ENCODE data around the gene DHX34. TPM values are rescaled to one million over a fixed set of nuclear protein-coding genes. Genes with fewer than 3 reads are reported as not detected.
"Not testable (repeated sequence)": the region's sequence is repeated elsewhere in the genome, so short reads cannot be mapped to it uniquely, and the experiment has no call there.

The DHX34 gene
- total RNA-seq, 1 donor from 2014 or later: 31.7 TPM

GRCh38 chr19:47341734-47342133, 7.4 kb upstream of the DHX34 start:
- DNase-seq (ENCODE audit: low spot score in 2 of 2, unreplicated experiment in 2 of 2): no peak
- Mint-ChIP-seq H3K36me3 (no peaks in the 10 kb centered on the region), H3K4me3 (no peak overlapping the region), H3K27ac (no peak overlapping the region), H3K4me1 (no peaks in the 10 kb centered on the region), H3K9me3 (no peaks in the 10 kb centered on the region), H3K27me3 (ENCODE audit: low read depth) (peaks cover 2% of the 10 kb centered on the region)
- TF ChIP-seq CTCF (IDR thresholded peaks at IDR 0.05; ENCODE audit: unreplicated experiment): no peak

DNA sequence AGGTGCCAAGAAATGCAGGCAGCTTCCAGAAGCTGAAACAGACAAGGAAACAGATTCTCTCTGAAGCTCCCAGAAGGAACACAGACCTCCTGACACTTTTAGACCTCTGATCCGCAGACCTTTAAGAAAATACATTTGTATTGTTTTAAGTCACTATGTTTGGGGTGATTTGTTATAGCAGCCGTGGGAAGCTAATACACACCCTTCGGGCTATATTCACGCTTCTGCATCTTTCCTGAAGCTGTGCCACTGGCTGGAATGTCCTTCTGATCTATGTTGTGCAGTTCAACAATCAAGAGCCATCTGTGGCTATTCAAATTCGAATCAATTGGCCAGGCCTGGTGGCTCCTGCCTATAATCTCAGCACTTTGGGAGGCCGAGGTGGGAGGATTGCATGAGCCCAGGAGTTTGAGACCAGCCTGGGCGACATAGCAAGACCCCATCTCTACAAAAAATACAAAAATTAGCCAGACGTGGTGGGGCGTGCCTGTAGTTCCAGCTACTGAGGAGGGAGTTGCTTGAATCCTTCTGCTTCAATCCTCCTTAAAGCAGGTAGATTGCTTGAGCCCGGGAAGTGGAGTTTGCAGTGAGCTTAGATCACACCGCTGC, 5.8 kb upstream of the DHX34 start:
- H3K4me1 Mint-ChIP-seq: no peaks in the 10 kb centered on the region
- no peak for DNase-seq (ENCODE audit: low spot score in 2 of 2, unreplicated experiment in 2 of 2)
- H3K36me3 Mint-ChIP-seq: no peaks in the 10 kb centered on the region
- no peak overlapping the region for H3K27ac Mint-ChIP-seq
- H3K4me3 Mint-ChIP-seq: no peak overlapping the region
- H3K9me3 Mint-ChIP-seq: no peaks in the 10 kb centered on the region
- peaks cover 2% of the 10 kb centered on the region for H3K27me3 Mint-ChIP-seq (ENCODE audit: low read depth)
- TF ChIP-seq CTCF (IDR thresholded peaks at IDR 0.05; ENCODE audit: unreplicated experiment): no peak

DNA sequence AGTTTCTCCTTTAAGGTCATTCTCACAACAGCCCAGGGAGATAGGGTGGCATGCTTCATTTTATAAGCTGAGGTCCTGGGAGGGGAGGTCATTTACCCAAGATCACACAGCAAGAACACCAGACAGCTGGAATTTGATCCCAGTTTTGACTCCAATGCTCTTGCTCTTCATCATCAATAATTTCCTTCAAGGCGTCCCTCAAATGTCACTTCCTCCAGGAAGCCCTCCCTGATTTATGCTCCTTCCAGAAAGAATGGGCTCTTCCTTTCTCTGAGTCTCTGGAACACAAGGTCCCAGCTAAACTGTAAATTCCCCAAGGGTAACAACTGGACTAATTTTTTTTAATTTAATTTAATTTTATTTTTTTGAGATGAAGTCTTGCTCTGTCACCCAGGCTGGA, 4.7 kb upstream of the DHX34 start:
- Mint-ChIP-seq H3K27me3 (ENCODE audit: low read depth) (peaks cover 2% of the 10 kb centered on the region), H3K9me3 (no peaks in the 10 kb centered on the region), H3K4me1 (peaks cover 4% of the 10 kb centered on the region), H3K4me3 (no peak overlapping the region), H3K27ac (no peak overlapping the region), H3K36me3 (no peaks in the 10 kb centered on the region)
- DNase-seq (ENCODE audit: low spot score in 2 of 2, unreplicated experiment in 2 of 2): no peak
- TF ChIP-seq CTCF (IDR thresholded peaks at IDR 0.05; ENCODE audit: unreplicated experiment): no peak

DNA sequence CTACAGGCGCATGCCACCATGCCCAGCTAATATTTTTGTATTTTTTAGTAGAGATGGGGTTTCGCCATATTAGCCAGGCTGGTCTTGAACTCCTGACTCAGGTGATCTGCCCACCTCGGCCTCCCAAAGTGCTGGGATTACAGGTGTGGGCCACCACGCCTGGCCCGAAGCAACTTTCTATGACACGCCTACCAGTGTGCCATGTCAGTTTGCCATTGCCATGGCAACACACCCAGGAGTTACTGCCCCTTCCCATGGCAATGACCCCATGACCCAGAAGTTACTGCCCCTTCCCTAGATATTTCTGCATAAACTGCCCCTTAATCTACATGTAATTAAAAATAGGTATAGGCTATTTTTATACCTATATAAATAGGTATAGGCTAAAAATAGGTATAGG, 3.1 kb upstream of the DHX34 start:
- H3K36me3 Mint-ChIP-seq; H3K9me3 Mint-ChIP-seq; DNase-seq (ENCODE audit: low spot score in 2 of 2, unreplicated experiment in 2 of 2); H3K27me3 Mint-ChIP-seq (ENCODE audit: low read depth); H3K4me3 Mint-ChIP-seq; H3K27ac Mint-ChIP-seq: not testable (repeated sequence)
- peaks cover 16% of the 10 kb centered on the region for H3K4me1 Mint-ChIP-seq

GRCh38 chr19:47350630-47351029, 1.5 kb downstream of the DHX34 start:
- peak overlapping the region; percentile 19 for H3K27ac Mint-ChIP-seq
- no peak for TF ChIP-seq CTCF (IDR thresholded peaks at IDR 0.05; ENCODE audit: unreplicated experiment)
- no peak for DNase-seq (ENCODE audit: low spot score in 2 of 2, unreplicated experiment in 2 of 2)
- H3K9me3 Mint-ChIP-seq: no peaks in the 10 kb centered on the region
- H3K4me1 Mint-ChIP-seq: peaks cover 21% of the 10 kb centered on the region
- peak overlapping the region; percentile 52 for H3K4me3 Mint-ChIP-seq
- peaks cover 20% of the 10 kb centered on the region for H3K36me3 Mint-ChIP-seq
- H3K27me3 Mint-ChIP-seq (ENCODE audit: low read depth): no peaks in the 10 kb centered on the region

GRCh38 chr19:47351548-47351947, 2.4 kb downstream of the DHX34 start:
- Mint-ChIP-seq H3K4me3 (peak overlapping the region; percentile 39), H3K36me3 (peaks cover 29% of the 10 kb centered on the region), H3K27ac (no peak overlapping the region), H3K27me3 (ENCODE audit: low read depth) (no peaks in the 10 kb centered on the region), H3K4me1 (peaks cover 21% of the 10 kb centered on the region), H3K9me3 (no peaks in the 10 kb centered on the region)
- DNase-seq (ENCODE audit: low spot score in 2 of 2, unreplicated experiment in 2 of 2): no peak
- TF ChIP-seq CTCF (IDR thresholded peaks at IDR 0.05; ENCODE audit: unreplicated experiment): no peak

Data from mesothelial cell of epicardium (in vitro differentiated cells).